HG02571 (cell line): ENCODE data around the gene TGFBR3.

Experiments used
- ATAC-seq: cut with Tn5 transposase; IDR thresholded peaks from one replicate; pipeline ENCODE4 v1.9.1; 2021; ENCODE audit warnings: mild to moderate bottlenecking, moderate library complexity; ENCODE audit not compliant: unreplicated experiment

TGFBR3 gene

GRCh38 chr1:91741906-91742305 lies 144.0 kb downstream of the TGFBR3 start:
- ATAC-seq: no peak

- ATAC-seq: no peak
These were observed 144.7 kb downstream of the TGFBR3 start for GRCh38 chr1:91741301-91741700.

GRCh38 chr1:91737650-91738049 lies 148.3 kb downstream of the TGFBR3 start:
- no peak for ATAC-seq

GRCh38 chr1:91736715-91737615 lies 149.0 kb downstream of the TGFBR3 start:
- ATAC-seq: no peak

GRCh38 chr1:91736146-91736714 lies 149.7 kb downstream of the TGFBR3 start:
- no peak for ATAC-seq

- ATAC-seq: no peak
These were observed 150.6 kb downstream of the TGFBR3 start for GRCh38 chr1:91735266-91735845.

- no peak for ATAC-seq
These were observed 151.2 kb downstream of the TGFBR3 start for GRCh38 chr1:91734761-91735160.

- ATAC-seq: no peak
These were observed 152.7 kb downstream of the TGFBR3 start for GRCh38 chr1:91733108-91733710.

GRCh38 chr1:91732291-91733107 lies 153.5 kb downstream of the TGFBR3 start:
- ATAC-seq: no peak

- ATAC-seq: no peak
These were observed 154.1 kb downstream of the TGFBR3 start for GRCh38 chr1:91731815-91732214.

GRCh38 chr1:91730801-91731732 lies 154.9 kb downstream of the TGFBR3 start:
- no peak for ATAC-seq

- no peak for ATAC-seq
These were observed 156.2 kb downstream of the TGFBR3 start for GRCh38 chr1:91729621-91730358.

GRCh38 chr1:91727763-91728162 lies 158.2 kb downstream of the TGFBR3 start:
- no peak for ATAC-seq

GRCh38 chr1:91725989-91726721 lies 159.8 kb downstream of the TGFBR3 start:
- ATAC-seq: no peak

GRCh38 chr1:91725618-91725988 lies 160.3 kb downstream of the TGFBR3 start:
- no peak for ATAC-seq

- no peak for ATAC-seq
These were observed 161.3 kb downstream of the TGFBR3 start for GRCh38 chr1:91724644-91725043.

- no peak for ATAC-seq
These were observed 161.7 kb downstream of the TGFBR3 start for GRCh38 chr1:91724231-91724630.

GRCh38 chr1:91720044-91720443 lies 165.9 kb downstream of the TGFBR3 start:
- no peak for ATAC-seq
